ENCODE data around the gene MAP3K10.

- TF ChIP-seq CTCF (conservative IDR thresholded peaks at IDR 0.05) (no peak), ZFX (IDR thresholded peaks at IDR 0.05) (no peak)
Observed at GRCh38 chr19:40240332-40240731, 49.1 kb downstream of the MAP3K10 start.
